Astrocyte of the cerebellum (primary cell): ENCODE measurements around the gene CCN5.

ENCODE experiments used
- DNase-seq: peaks from one replicate; pipeline ENCODE4 v3.0.0-alpha.2; 2011; ENCODE audit warnings: low read depth
- H3K4me3 ChIP-seq: 2 replicates; pipeline ENCODE4 v1.5.1; 2011; ENCODE audit warnings: mild to moderate bottlenecking, low read depth, low read length, moderate library complexity
- in situ Hi-C: cut with HindIII; loops from 2 replicates; pipeline ENCODE4 v1.10.0; 2017; ENCODE audit warnings: low sequenced_read_pairs
- TF ChIP-seq, protein P1 (sequence below): IDR thresholded peaks from 2 replicates; pipeline ENCODE4 v1.5.1; 2012; ENCODE audit warnings: low read length, low read depth, moderate library complexity, mild to moderate bottlenecking; ENCODE audit errors: missing control alignments

Gene CCN5

DNA sequence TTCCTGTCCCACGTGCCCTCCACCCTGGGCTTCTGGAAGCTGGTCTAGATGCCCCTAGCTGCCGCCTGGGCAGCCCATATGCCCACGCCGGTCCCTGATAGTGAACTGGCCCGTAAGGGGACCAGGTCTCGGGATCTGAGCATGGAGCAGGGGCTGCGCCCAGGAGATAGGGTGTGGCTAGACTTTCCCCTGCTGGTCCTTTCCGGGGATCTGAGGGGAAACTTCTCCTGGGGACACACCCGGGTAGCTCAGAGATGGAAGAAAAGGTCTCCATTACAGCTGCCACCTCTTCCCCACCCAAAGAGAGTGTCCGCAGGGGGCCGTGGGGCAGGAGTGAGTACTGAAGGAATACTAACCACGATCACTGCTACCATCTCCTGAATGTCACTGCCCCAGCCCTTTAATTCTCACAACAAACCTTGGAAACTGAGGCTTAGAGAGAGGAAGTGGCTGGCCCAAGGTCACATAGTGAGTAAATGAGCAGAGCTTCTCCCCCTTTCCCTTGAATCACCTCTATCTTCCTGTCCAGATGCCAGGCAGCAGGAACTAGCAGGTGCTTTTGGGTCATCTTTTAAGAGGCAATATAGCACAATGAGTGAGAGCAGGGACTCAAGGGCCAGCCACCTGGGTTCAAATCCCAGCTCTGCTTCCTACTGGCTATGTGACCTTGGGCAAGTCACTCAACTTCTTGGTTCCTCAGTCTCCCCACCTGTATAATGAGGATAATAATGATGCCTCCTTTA, 11.8 kb upstream of the CCN5 start:
- no peak overlapping the region for H3K4me3 ChIP-seq
- no peak for DNase-seq
- TF ChIP-seq, protein P1, sequence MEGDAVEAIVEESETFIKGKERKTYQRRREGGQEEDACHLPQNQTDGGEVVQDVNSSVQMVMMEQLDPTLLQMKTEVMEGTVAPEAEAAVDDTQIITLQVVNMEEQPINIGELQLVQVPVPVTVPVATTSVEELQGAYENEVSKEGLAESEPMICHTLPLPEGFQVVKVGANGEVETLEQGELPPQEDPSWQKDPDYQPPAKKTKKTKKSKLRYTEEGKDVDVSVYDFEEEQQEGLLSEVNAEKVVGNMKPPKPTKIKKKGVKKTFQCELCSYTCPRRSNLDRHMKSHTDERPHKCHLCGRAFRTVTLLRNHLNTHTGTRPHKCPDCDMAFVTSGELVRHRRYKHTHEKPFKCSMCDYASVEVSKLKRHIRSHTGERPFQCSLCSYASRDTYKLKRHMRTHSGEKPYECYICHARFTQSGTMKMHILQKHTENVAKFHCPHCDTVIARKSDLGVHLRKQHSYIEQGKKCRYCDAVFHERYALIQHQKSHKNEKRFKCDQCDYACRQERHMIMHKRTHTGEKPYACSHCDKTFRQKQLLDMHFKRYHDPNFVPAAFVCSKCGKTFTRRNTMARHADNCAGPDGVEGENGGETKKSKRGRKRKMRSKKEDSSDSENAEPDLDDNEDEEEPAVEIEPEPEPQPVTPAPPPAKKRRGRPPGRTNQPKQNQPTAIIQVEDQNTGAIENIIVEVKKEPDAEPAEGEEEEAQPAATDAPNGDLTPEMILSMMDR: no peak
- in situ Hi-C loops: no loop called here

DNA sequence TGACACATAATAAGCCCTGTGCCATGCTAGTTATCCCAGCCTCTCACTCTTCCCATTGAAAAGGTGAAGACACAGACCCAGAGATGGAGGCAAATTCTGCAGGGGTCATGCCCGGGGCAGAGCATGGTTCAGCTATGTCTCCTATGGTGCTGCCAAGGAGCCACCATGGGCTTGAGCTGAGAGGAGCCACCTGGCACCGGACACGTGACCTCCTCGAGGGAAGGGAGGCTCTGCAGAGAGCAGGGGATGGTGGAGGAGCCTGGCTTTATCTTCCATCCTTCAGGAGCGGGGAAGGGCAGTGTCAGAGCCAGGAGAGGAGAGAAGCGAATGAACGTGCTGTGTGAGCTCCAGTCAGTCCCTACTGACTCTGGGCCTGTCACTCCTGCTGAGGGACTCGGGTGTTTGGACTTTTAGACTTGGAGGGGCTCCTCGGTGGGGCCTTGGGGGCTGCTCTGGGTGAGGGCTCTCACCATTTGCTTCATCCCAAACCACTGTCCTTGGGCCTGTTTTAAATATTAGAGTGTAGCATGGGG, 11.1 kb upstream of the CCN5 start:
- DNase-seq: no peak
- no peak overlapping the region for H3K4me3 ChIP-seq
- TF ChIP-seq, protein P1: no peak
- in situ Hi-C loops: no loop called here

DNA sequence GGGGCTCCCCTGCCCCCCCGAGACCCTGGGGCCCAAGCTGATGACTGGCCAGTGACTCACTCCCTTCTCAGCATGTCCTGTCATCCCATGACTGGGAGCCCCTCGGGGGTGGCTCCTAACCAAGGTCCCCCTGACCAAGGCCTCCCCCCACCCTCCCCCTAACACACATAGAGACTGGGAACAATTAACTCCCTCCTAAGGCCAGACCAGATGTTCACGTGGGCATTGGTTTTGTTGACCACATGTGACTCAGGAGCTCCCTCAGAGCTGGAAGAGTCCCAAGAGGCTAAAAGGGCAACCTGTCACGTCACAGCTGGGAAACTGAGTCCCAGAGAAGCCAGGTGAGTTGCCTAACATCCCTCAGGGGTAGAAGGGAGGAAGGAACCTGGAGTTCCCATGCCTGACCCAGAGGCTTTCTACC, 10.6 kb upstream of the CCN5 start:
- no peak overlapping the region for H3K4me3 ChIP-seq
- TF ChIP-seq, protein P1: no peak
- peak; percentile 44 for DNase-seq
- in situ Hi-C loops: no loop called here

DNA sequence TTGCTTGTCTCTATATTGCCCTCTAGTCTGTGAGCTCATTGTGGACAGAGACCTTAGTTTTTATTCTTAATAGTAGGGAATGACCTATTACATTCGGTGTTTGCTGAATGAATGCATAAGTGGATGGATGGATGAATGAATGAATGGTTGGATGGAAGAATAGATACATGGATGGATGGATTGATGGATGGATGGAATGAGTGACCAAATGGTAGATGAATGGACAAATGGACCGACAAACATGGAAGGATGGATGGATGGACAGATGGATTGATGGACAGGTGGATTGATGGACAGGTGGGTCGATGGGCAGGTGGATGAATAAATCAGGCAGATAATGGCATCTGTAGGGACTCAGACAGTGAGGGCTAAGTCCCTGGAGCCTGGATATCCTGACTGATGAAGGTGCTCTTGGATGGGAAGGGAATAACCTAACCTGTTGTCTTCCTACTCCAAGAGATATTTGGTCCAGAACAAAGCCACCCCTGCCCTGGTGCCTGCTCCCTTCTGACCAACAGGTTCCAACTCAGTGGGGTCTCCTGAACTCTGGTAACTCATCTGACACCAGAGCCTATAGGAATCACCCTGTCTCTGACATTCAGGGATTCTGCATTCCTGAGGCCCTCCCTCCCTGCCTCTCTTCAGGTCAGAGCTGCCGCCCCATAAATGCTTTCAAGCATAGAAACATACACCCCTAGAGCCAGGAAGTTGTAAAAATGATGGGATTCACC, 9.6 kb upstream of the CCN5 start:
- DNase-seq: no peak
- in situ Hi-C loops: no loop called here
- H3K4me3 ChIP-seq: no peak overlapping the region
- TF ChIP-seq, protein P1: no peak

DNA sequence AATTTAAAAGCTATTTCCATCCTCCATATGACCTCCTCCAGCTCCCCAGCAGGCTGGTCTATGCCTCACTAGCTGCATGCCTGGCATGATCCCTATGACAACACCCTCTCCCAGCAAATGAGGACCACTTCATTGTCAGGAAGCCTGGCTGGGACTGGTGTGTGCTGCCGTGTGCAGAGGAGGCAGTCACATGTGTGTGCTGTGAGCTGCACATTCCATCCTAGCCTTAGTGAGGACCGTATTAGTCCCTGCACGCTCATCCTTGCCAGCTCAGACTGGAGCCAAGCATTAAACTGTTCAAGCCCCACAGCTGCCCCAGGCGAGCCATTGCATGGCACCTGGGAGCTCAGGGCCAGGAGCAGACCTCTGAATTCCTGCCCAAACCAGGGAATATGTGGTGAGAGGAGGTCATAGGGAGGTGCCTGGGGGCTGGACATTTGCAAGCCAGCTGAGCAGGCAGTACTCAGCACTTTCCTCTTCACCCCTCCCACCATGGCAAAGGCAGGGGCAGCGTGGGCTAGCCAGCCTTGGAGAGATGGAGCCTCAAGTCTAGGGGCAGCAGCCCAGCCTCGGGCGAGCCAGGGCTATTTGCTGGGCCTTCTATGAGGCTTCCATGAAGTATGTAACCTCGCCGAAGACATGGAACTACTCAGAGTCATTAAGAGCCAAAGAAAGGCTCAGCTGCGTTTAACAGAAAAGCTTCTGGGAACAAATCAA, 8.7 kb upstream of the CCN5 start:
- in situ Hi-C loops: no loop called here
- no peak overlapping the region for H3K4me3 ChIP-seq
- TF ChIP-seq, protein P1: no peak
- DNase-seq: no peak

DNA sequence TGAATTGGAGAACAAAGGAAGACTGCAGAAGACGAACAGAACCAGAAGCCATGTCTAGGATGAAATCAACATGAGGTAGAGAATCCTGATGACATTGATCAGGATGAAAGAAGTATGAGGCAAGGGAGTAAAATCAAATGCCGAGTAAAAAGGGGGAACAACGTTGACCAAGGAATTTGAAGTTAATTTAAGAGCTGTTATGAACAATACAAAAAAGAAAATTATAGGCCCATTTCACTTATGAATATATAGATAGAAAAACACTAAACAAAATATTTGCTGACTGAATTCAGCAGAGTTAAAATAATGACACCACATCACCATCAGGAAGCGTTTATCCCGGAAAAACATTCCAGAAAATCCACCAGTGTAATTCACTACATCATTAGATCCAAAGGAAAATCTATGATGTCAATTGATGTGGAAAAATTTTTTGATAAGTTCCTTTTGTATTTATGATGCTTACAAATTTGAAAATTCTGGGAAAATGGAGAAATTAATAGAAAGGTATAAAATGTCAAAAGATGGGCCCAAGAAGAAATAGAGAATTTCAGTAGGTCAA, 8.1 kb upstream of the CCN5 start:
- no peak for DNase-seq
- TF ChIP-seq, protein P1: no peak
- no peak overlapping the region for H3K4me3 ChIP-seq
- in situ Hi-C loops: no loop called here
